HG03175 (cell line): Measurements from ENCODE around the gene FCER2.

Source experiments
- ATAC-seq: cut with Tn5 transposase; IDR thresholded peaks from one replicate; pipeline ENCODE4 v1.9.1; 2021; ENCODE audit warnings: mild to moderate bottlenecking, moderate library complexity; ENCODE audit not compliant: unreplicated experiment

FCER2 gene

GRCh38 chr19:7678971-7679751 lies 22.8 kb downstream of the FCER2 start:
- no peak for ATAC-seq

GRCh38 chr19:7677669-7678311 lies 24.1 kb downstream of the FCER2 start:
- ATAC-seq = no peak

- no peak for ATAC-seq
Observed at GRCh38 chr19:7676854-7677253, 25.1 kb downstream of the FCER2 start, which contains the start of gene MCEMP1. Gene MCEMP1 (plus strand): TSS chr19:7677090. CDS start chr19:7677121, 31 bp downstream.

GRCh38 chr19:7676376-7676775 lies 25.6 kb downstream of the FCER2 start:
- ATAC-seq = no peak

- ATAC-seq = no peak
Observed at GRCh38 chr19:7674010-7675005, 27.6 kb downstream of the FCER2 start.

- no peak for ATAC-seq
Observed at GRCh38 chr19:7672522-7672921, 29.4 kb downstream of the FCER2 start.

- no peak for ATAC-seq
Observed at GRCh38 chr19:7670790-7671189, 31.1 kb downstream of the FCER2 start.

- no peak for ATAC-seq
Observed at GRCh38 chr19:7670150-7670783, 31.7 kb downstream of the FCER2 start.

GRCh38 chr19:7669641-7670040 lies 32.3 kb downstream of the FCER2 start:
- no peak for ATAC-seq

GRCh38 chr19:7668842-7669241 lies 33.1 kb downstream of the FCER2 start, which contains the start of gene RETN:
Gene RETN (plus strand): TSS chr19:7669049. CDS start chr19:7669327, 278 bp downstream.
- ATAC-seq = no peak

- ATAC-seq = no peak
Observed at GRCh38 chr19:7665076-7665475, 36.9 kb downstream of the FCER2 start.

GRCh38 chr19:7663706-7664105 lies 38.2 kb downstream of the FCER2 start:
- no peak for ATAC-seq

GRCh38 chr19:7662657-7663056 lies 39.3 kb downstream of the FCER2 start:
- no peak for ATAC-seq

- ATAC-seq = no peak
Observed at GRCh38 chr19:7661744-7662538, 40.0 kb downstream of the FCER2 start.

- peak; percentile 60 for ATAC-seq
Observed at GRCh38 chr19:7658219-7658686, 43.7 kb downstream of the FCER2 start.

GRCh38 chr19:7657131-7657751 lies 44.7 kb downstream of the FCER2 start:
- ATAC-seq = no peak

GRCh38 chr19:7655581-7655980 lies 46.4 kb downstream of the FCER2 start:
- no peak for ATAC-seq

- ATAC-seq = no peak
Observed at GRCh38 chr19:7654401-7654800, 47.5 kb downstream of the FCER2 start.

- no peak for ATAC-seq
Observed at GRCh38 chr19:7652061-7652641, 49.8 kb downstream of the FCER2 start.
